Naive thymus-derived CD8-positive, alpha-beta T cell (primary cell): ENCODE measurements around the gene VEGFB. TPM values are rescaled to one million over a fixed set of nuclear protein-coding genes. Genes with fewer than 3 reads are reported as not detected.

Source experiments
- ATAC-seq, 2 donors: fragments of 150-1000 bp; cut with Tn5 transposase in 1 of 2; sonication (Bioruptor Pico), chemical (Tn5 transposase) in 1 of 2; 1 replicate in 1 of 2; 2 replicates in 1 of 2; pipeline ENCODE4 v1.10.0; 2021; ENCODE audit warnings: mild to moderate bottlenecking in 2 of 2, moderate library complexity in 2 of 2
- POLR2A ChIA-PET: fragments of 350-600 bp; sonication (Branson Sonifier 250); formaldehyde crosslinking; loops from one replicate; lab custom pipeline; 2021; ENCODE audit warnings: antibody characterized with exemption; lab: Charles Lee
- DNase-seq, 10 donors: peaks; one replicate each; pipeline versions ENCODE4 v3.0.0 to v3.0.0-alpha.2; 2020 to 2022
- H3K27ac Mint-ChIP-seq, 10 donors: one replicate each; pipeline ENCODE4 v1.8.0; 2020 to 2022; ENCODE audit warnings: mild to moderate bottlenecking in 10 of 10, mixed read lengths in 10 of 10, moderate library complexity in 4 of 10, inconsistent platforms in 1 of 10
- H3K27me3 Mint-ChIP-seq, 5 donors: one replicate each; pipeline ENCODE4 v1.8.0; 2021 to 2022; ENCODE audit warnings: mixed read lengths in 5 of 5
- H3K36me3 Mint-ChIP-seq, 3 donors: one replicate each; pipeline ENCODE4 v1.8.0; 2020 to 2022; ENCODE audit warnings: mixed read lengths in 3 of 3, mild to moderate bottlenecking in 2 of 3, inconsistent platforms in 1 of 3
- H3K4me1 Mint-ChIP-seq, 4 donors: one replicate each; pipeline ENCODE4 v1.8.0; 2021 to 2022; ENCODE audit warnings: mixed read lengths in 4 of 4
- H3K4me3 Mint-ChIP-seq, 10 donors: one replicate each; pipeline ENCODE4 v1.8.0; 2020 to 2022; ENCODE audit warnings: mild to moderate bottlenecking in 10 of 10, mixed read lengths in 10 of 10, moderate library complexity in 6 of 10, inconsistent platforms in 1 of 10
- H3K9me3 Mint-ChIP-seq, 9 donors: one replicate each; pipeline ENCODE4 v1.8.0; 2020 to 2022; ENCODE audit warnings: mixed read lengths in 9 of 9, mild to moderate bottlenecking in 3 of 9, inconsistent platforms in 1 of 9, moderate library complexity in 1 of 9
- polyA plus RNA-seq, 3 donors: library from polyadenylated mRNA; unstranded; fragments of 300-500 nt; fragmentation: Illumina TruSeq; gene quantifications; one replicate each; pipeline ENCODE4 v1.2.3, GENCODE V29; 2021
- total RNA-seq, 8 experiments: library from RNA in 2 of 8; stranded (reverse) in 2 of 8; gene quantifications; one replicate each; pipeline ENCODE4 v1.2.3 and lab custom pipeline; 2021 to 2026

VEGFB gene
- total and polyA plus RNA-seq, 5 experiments from 2014 or later: 11.2 to 62.1 (median 28.1) TPM

GRCh38 chr11:64232967-64233315, 1.4 kb upstream of the VEGFB start:
- Mint-ChIP-seq H3K4me1 (peaks cover 15 to 60% (median 50%) of the 10 kb centered on the region in 4 donors), H3K27ac (peak overlapping the region in 8 of 10 donors; percentile 66 to 86 (median 80)), H3K27me3 (no peaks in the 10 kb centered on the region), H3K9me3 (no peaks in the 10 kb centered on the region), H3K36me3 (peaks cover 0 to 8% (median 0%) of the 10 kb centered on the region in 3 donors), H3K4me3 (peak overlapping the region; percentile 47 to 95 (median 78))
- ATAC-seq: no peak
- POLR2A ChIA-PET: interaction anchor here (0.5 to 16.0 kb wide), 8 partner anchors 11 to 1392 kb away, joined by 3 to 290 read pairs (median 4); partner anchors contain the start of genes FERMT3, FKBP2, PPP1R14B and STIP1
- DNase-seq: no peak

DNA sequence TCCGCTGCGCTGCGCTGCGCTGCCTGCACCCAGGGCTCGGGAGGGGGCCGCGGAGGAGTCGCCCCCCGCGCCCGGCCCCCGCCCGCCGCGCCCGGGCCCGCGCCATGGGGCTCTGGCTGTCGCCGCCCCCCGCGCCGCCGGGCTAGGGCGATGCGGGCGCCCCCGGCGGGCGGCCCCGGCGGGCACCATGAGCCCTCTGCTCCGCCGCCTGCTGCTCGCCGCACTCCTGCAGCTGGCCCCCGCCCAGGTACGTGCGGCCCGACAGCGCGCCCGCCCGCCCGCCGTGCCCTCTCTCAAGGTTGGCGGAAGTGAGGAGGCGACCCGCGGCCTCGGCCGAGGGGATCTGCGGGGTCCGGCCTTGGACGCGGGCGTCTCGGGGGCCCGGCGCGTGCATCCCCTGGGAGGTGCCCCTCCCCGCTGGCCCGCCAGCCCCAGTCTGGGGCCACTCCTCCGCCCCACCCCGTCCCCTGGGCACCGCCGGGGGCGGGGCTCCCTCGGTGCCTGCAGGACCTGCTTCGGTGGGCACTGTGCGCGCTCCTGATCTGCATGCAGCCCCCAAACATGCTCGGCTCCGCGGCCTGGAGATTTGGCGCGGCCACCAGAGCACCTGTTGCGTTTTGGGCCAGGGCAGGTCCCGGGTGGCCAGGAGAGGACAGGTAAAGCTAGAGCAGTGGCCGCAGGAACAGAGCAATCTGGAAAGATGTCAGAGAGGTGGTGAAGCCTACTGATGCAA, 429 bp downstream of the VEGFB start:
- peaks cover 12 to 49% (median 42%) of the 10 kb centered on the region in 4 donors for H3K4me1 Mint-ChIP-seq
- H3K27ac Mint-ChIP-seq: peak overlapping the region in 9 of 10 donors; percentile 45 to 92 (median 86)
- H3K27me3 Mint-ChIP-seq: no peaks in the 10 kb centered on the region
- ATAC-seq: peak; percentile 64 to 72
- H3K4me3 Mint-ChIP-seq: peak overlapping the region; percentile 78 to 89 (median 82)
- POLR2A ChIA-PET: interaction anchor here (1.0 to 16.0 kb wide), 5 partner anchors 8 to 70 kb away, joined by 3 to 290 read pairs (median 11); partner anchors contain the start of genes FERMT3, FKBP2, NUDT22 and PPP1R14B
- DNase-seq: peak in 9 of 10 donors; percentile 36 to 77 (median 63)
- H3K9me3 Mint-ChIP-seq: no peaks in the 10 kb centered on the region
- H3K36me3 Mint-ChIP-seq: peaks cover 0 to 13% (median 0%) of the 10 kb centered on the region in 3 donors

- ATAC-seq (no peak), DNase-seq (no peak)
- Mint-ChIP-seq H3K27me3 (no peaks in the 10 kb centered on the region), H3K9me3 (no peaks in the 10 kb centered on the region), H3K4me3 (peak overlapping the region; percentile 78 to 89 (median 82)), H3K36me3 (peaks cover 0 to 13% (median 0%) of the 10 kb centered on the region in 3 donors), H3K27ac (peak overlapping the region in 9 of 10 donors; percentile 45 to 92 (median 86)), H3K4me1 (peaks cover 13 to 51% (median 47%) of the 10 kb centered on the region in 4 donors)
- POLR2A ChIA-PET: interaction anchor here (0.7 to 16.0 kb wide), 6 partner anchors 9 to 1571 kb away, joined by 3 to 290 read pairs (median 8); partner anchors contain the start of genes C11orf98, CSKMT, FERMT3 and FKBP2
These were observed 1.2 kb downstream of the VEGFB start for GRCh38 chr11:64235437-64236161.

DNA sequence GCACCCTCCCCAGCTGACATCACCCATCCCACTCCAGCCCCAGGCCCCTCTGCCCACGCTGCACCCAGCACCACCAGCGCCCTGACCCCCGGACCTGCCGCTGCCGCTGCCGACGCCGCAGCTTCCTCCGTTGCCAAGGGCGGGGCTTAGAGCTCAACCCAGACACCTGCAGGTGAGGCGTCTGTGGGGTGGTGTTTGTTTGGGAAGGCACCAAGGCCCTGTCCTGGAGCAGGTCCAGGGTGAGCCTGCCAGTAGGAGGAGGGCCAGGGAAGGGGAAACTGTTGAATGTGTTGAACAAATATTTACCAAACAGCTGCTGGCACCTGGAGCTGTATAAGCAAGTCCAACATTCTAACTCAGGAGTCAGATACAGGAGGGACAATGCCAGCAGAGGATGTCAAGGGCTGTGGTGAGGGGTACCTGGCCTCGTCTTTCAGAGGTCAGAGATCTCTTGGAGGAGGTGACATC, 3.1 kb downstream of the VEGFB start:
- POLR2A ChIA-PET: interaction anchor here (0.6 to 16.0 kb wide), 5 partner anchors 11 to 80 kb away, joined by 3 to 290 read pairs (median 4); partner anchors contain the start of genes FERMT3, NUDT22, TRMT112 and TRPT1
- ATAC-seq: no peak
- no peak for DNase-seq
- Mint-ChIP-seq H3K27ac (peak overlapping the region in 6 of 10 donors; percentile 13 to 74 (median 61)), H3K27me3 (no peaks in the 10 kb centered on the region), H3K4me1 (peaks cover 10 to 44% (median 43%) of the 10 kb centered on the region in 4 donors), H3K9me3 (no peaks in the 10 kb centered on the region), H3K4me3 (peak overlapping the region in 2 of 10 donors; percentile 30 to 72), H3K36me3 (peaks cover 0 to 13% (median 0%) of the 10 kb centered on the region in 3 donors)

- ATAC-seq: no peak
- Mint-ChIP-seq H3K27ac (peak overlapping the region in 8 of 10 donors; percentile 29 to 92 (median 68)), H3K27me3 (no peaks in the 10 kb centered on the region), H3K36me3 (peaks cover 0 to 13% (median 0%) of the 10 kb centered on the region in 3 donors), H3K4me3 (peak overlapping the region in 3 of 10 donors; percentile 7 to 57 (median 34)), H3K9me3 (no peaks in the 10 kb centered on the region), H3K4me1 (peaks cover 11 to 43% (median 41%) of the 10 kb centered on the region in 4 donors)
- no peak for DNase-seq
- POLR2A ChIA-PET: interaction anchor here (1.1 to 1.8 kb wide), 3 partner anchors 12 to 79 kb away, joined by 3 to 4 read pairs (median 3); partner anchors contain the start of genes NUDT22, TRMT112 and TRPT1
These were observed 3.7 kb downstream of the VEGFB start for GRCh38 chr11:64238076-64238475.

DNA sequence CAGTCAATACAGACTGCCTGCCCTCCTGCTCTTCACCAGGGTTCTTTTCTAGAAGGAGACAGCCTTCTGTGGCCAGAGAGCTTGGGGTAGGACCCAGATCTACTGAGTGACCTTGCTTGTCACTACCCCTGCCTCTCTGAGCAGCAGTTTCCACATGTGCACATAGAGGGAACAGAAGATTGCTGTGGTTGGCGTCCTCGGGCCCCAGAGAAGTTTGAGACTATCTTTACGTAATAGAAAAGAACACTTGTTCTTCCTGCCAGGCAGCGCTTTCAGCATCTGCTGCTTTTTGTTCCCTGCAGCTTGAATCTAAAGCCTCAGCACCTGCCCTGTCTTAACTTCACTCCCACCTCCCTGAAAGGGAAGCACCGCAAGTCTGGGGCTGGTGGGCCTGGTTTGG, 4.6 kb downstream of the VEGFB start:
- Mint-ChIP-seq H3K4me3 (peak overlapping the region in 6 of 10 donors; percentile 4 to 72 (median 13)), H3K9me3 (no peaks in the 10 kb centered on the region)

GRCh38 chr11:64239662-64240434, 5.5 kb downstream of the VEGFB start:
- DNase-seq (no peak), ATAC-seq (no peak)
- Mint-ChIP-seq H3K9me3 (no peaks in the 10 kb centered on the region), H3K4me3 (peak overlapping the region; percentile 86 to 96 (median 93)), H3K27ac (peak overlapping the region; percentile 96 to 100 (median 99)), H3K36me3 (peaks cover 0 to 15% (median 0%) of the 10 kb centered on the region in 3 donors), H3K4me1 (peaks cover 13 to 48% (median 40%) of the 10 kb centered on the region in 4 donors), H3K27me3 (no peaks in the 10 kb centered on the region)
- POLR2A ChIA-PET: interaction anchor here (1.0 to 13.8 kb wide), 5 partner anchors 14 to 1422 kb away, joined by 3 to 176 read pairs (median 69); partner anchors contain the start of genes FERMT3, NUDT22, STIP1 and TRPT1

More for the DNA sequence above, 4.6 kb downstream of the VEGFB start:
- no peak for DNase-seq
- H3K27me3 Mint-ChIP-seq: no peaks in the 10 kb centered on the region
- H3K4me1 Mint-ChIP-seq: peaks cover 13 to 44% (median 41%) of the 10 kb centered on the region in 4 donors
- no peak for ATAC-seq
- H3K27ac Mint-ChIP-seq: peak overlapping the region in 9 of 10 donors; percentile 13 to 100 (median 83)
- POLR2A ChIA-PET: interaction anchor here (1.1 to 13.8 kb wide), 2 partner anchors 33 to 66 kb away, joined by 3 to 176 read pairs; partner anchors contain the start of gene FERMT3
- H3K36me3 Mint-ChIP-seq: peaks cover 0 to 15% (median 0%) of the 10 kb centered on the region in 3 donors

GRCh38 chr11:64240435-64241240, 6.3 kb downstream of the VEGFB start, which contains the start of gene FKBP2:
TSS of gene FKBP2 (plus strand) at chr11:64241095. CDS start at chr11:64242388, 1,293 bp downstream.
- DNase-seq (peak; percentile 96 to 99 (median 98)), ATAC-seq (peak; percentile 73 to 75)
- POLR2A ChIA-PET: interaction anchor here (0.6 to 13.8 kb wide), 16 partner anchors 7 to 1487 kb away, joined by 3 to 176 read pairs (median 8); partner anchors contain the start of genes BAD, DNAJC4, ESRRA and FERMT3

DNA sequence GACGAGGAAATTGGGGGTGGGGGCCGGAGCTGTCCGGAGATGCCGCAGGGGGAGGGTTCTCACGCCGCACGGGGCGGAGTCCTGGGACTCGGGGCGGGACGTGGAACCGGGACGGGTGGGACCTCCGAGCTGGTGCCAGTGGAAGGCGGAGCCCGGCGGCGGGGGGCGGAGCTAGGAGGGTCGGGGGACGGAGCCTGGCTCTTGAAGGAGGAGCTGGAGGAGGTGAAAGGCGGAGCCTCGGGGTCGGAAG, 6.8 kb downstream of the VEGFB start:
- DNase-seq (peak in 6 of 10 donors; percentile 98 to 100 (median 100)), ATAC-seq (peak; percentile 78)
- peak overlapping the region; percentile 86 to 96 (median 93) for H3K4me3 Mint-ChIP-seq
- H3K27ac Mint-ChIP-seq: peak overlapping the region; percentile 96 to 100 (median 99)
- H3K9me3 Mint-ChIP-seq: no peaks in the 10 kb centered on the region
- POLR2A ChIA-PET: interaction anchor here (0.6 to 13.8 kb wide), 16 partner anchors 8 to 1487 kb away, joined by 3 to 176 read pairs (median 8); partner anchors contain the start of genes BAD, DNAJC4, ESRRA and FERMT3
- peaks cover 16 to 48% (median 42%) of the 10 kb centered on the region in 4 donors for H3K4me1 Mint-ChIP-seq
- H3K36me3 Mint-ChIP-seq: peaks cover 0 to 15% (median 0%) of the 10 kb centered on the region in 3 donors
- H3K27me3 Mint-ChIP-seq: no peaks in the 10 kb centered on the region

More at GRCh38 chr11:64240435-64241240, 6.3 kb downstream of the VEGFB start, which contains the start of gene FKBP2:
- Mint-ChIP-seq H3K4me1 (peaks cover 12 to 47% (median 40%) of the 10 kb centered on the region in 4 donors), H3K27me3 (no peaks in the 10 kb centered on the region), H3K36me3 (peaks cover 0 to 15% (median 0%) of the 10 kb centered on the region in 3 donors), H3K27ac (peak within 1 kb of the TSS; percentile 96 to 100 (median 99)), H3K9me3 (no peaks in the 10 kb centered on the region), H3K4me3 (peak within 1 kb of the TSS; percentile 86 to 96 (median 93))
